ENCODE results near the gene PIK3C3.

DNA sequence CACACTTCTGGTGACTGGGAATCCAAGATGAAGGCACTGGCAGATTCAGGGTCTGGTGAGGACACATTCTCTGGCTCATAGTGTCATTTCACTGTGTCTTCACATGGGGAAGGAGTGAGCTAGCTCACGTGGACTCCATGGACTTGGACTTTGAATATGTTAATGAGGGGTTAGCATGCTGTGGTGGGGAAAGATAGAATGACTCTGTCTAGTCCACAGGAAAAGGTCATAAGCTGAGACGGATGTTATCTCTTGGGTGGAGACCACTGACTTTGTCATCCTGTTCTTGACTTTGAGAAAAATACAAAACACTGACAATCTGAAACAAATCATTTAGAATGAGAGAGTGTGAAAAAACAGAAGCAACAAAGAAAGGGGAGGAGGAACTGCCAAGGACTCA, 145.9 kb downstream of the PIK3C3 start:
- TF ChIP-seq, protein P1, sequence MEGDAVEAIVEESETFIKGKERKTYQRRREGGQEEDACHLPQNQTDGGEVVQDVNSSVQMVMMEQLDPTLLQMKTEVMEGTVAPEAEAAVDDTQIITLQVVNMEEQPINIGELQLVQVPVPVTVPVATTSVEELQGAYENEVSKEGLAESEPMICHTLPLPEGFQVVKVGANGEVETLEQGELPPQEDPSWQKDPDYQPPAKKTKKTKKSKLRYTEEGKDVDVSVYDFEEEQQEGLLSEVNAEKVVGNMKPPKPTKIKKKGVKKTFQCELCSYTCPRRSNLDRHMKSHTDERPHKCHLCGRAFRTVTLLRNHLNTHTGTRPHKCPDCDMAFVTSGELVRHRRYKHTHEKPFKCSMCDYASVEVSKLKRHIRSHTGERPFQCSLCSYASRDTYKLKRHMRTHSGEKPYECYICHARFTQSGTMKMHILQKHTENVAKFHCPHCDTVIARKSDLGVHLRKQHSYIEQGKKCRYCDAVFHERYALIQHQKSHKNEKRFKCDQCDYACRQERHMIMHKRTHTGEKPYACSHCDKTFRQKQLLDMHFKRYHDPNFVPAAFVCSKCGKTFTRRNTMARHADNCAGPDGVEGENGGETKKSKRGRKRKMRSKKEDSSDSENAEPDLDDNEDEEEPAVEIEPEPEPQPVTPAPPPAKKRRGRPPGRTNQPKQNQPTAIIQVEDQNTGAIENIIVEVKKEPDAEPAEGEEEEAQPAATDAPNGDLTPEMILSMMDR (IDR thresholded peaks at IDR 0.05): no peak
- no peak for TF ChIP-seq POLR2A (IDR thresholded peaks at IDR 0.05)

Measured in adrenal gland (tissue), 5 donors.